ENCODE measurements around the gene HS6ST3.

Gene HS6ST3

GRCh38 chr13:96539791-96540190 is 449.9 kb downstream of the HS6ST3 start:
- DNase-seq (ENCODE audit: low read depth, low spot score): no peak

- no peak for DNase-seq (ENCODE audit: low read depth, low spot score)
Measured at GRCh38 chr13:96540670-96541069, 450.8 kb downstream of the HS6ST3 start.

- DNase-seq (ENCODE audit: low read depth, low spot score): no peak
Measured at GRCh38 chr13:96542986-96543385, 453.1 kb downstream of the HS6ST3 start.

GRCh38 chr13:96544957-96545356 is 455.1 kb downstream of the HS6ST3 start:
- no peak for DNase-seq (ENCODE audit: low read depth, low spot score)

GRCh38 chr13:96546463-96546862 is 456.6 kb downstream of the HS6ST3 start:
- no peak for DNase-seq (ENCODE audit: low read depth, low spot score)

GRCh38 chr13:96551546-96551945 is 461.6 kb downstream of the HS6ST3 start:
- no peak for DNase-seq (ENCODE audit: low read depth, low spot score)

- no peak for DNase-seq (ENCODE audit: low read depth, low spot score)
Measured at GRCh38 chr13:96552559-96552958, 462.7 kb downstream of the HS6ST3 start.

- no peak for DNase-seq (ENCODE audit: low read depth, low spot score)
Measured at GRCh38 chr13:96553796-96554195, 463.9 kb downstream of the HS6ST3 start.

- DNase-seq (ENCODE audit: low read depth, low spot score): no peak
Measured at GRCh38 chr13:96573563-96573962, 483.7 kb downstream of the HS6ST3 start.

- DNase-seq (ENCODE audit: low read depth, low spot score): no peak
Measured at GRCh38 chr13:96575423-96576320, 485.8 kb downstream of the HS6ST3 start.

GRCh38 chr13:96581741-96582140 is 491.8 kb downstream of the HS6ST3 start:
- DNase-seq (ENCODE audit: low read depth, low spot score): no peak

GRCh38 chr13:96615252-96615651 is 525.3 kb downstream of the HS6ST3 start:
- no peak for DNase-seq (ENCODE audit: low read depth, low spot score)

GRCh38 chr13:96617528-96617927 is 527.6 kb downstream of the HS6ST3 start:
- no peak for DNase-seq (ENCODE audit: low read depth, low spot score)

- DNase-seq (ENCODE audit: low read depth, low spot score): no peak
Measured at GRCh38 chr13:96621634-96622183, 531.8 kb downstream of the HS6ST3 start.

GRCh38 chr13:96629331-96629730 is 539.4 kb downstream of the HS6ST3 start:
- DNase-seq (ENCODE audit: low read depth, low spot score): no peak

- no peak for DNase-seq (ENCODE audit: low read depth, low spot score)
Measured at GRCh38 chr13:96632536-96633320, 542.8 kb downstream of the HS6ST3 start.

- DNase-seq (ENCODE audit: low read depth, low spot score): no peak
Measured at GRCh38 chr13:96636001-96636709, 546.2 kb downstream of the HS6ST3 start.

- no peak for DNase-seq (ENCODE audit: low read depth, low spot score)
Measured at GRCh38 chr13:96637039-96637438, 547.1 kb downstream of the HS6ST3 start.

GRCh38 chr13:96646101-96646500 is 556.2 kb downstream of the HS6ST3 start:
- no peak for DNase-seq (ENCODE audit: low read depth, low spot score)

GRCh38 chr13:96646515-96647211 is 556.8 kb downstream of the HS6ST3 start:
- DNase-seq (ENCODE audit: low read depth, low spot score): no peak

- no peak for DNase-seq (ENCODE audit: low read depth, low spot score)
Measured at GRCh38 chr13:96650301-96650886, 560.5 kb downstream of the HS6ST3 start.
